ENCODE data around the gene SORL1.

SORL1 gene

GRCh38 chr11:121419836-121420235, 32.3 kb upstream of the SORL1 start:
- no peak for TF ChIP-seq CTCF (IDR thresholded peaks at IDR 0.05; ENCODE audit: control insufficient read depth, insufficient read depth, low read depth, low read length, missing control alignments)
- H3K4me3 ChIP-seq (ENCODE audit: control insufficient read depth, low read depth, low read length), result no peak overlapping the region
- DNase-seq (ENCODE audit: low read depth), result no peak

GRCh38 chr11:121420398-121420797, 31.7 kb upstream of the SORL1 start:
- no peak overlapping the region for H3K4me3 ChIP-seq (ENCODE audit: control insufficient read depth, low read depth, low read length)
- no peak for DNase-seq (ENCODE audit: low read depth)
- no peak for TF ChIP-seq CTCF (IDR thresholded peaks at IDR 0.05; ENCODE audit: control insufficient read depth, insufficient read depth, low read depth, low read length, missing control alignments)

- TF ChIP-seq CTCF (IDR thresholded peaks at IDR 0.05; ENCODE audit: control insufficient read depth, insufficient read depth, low read depth, low read length, missing control alignments), result no peak
- no peak for DNase-seq (ENCODE audit: low read depth)
Measured at GRCh38 chr11:121421149-121421901, 30.8 kb upstream of the SORL1 start.

GRCh38 chr11:121422675-121423074, 29.4 kb upstream of the SORL1 start:
- H3K4me3 ChIP-seq (ENCODE audit: control insufficient read depth, low read depth, low read length), result no peak overlapping the region
- no peak for TF ChIP-seq CTCF (IDR thresholded peaks at IDR 0.05; ENCODE audit: control insufficient read depth, insufficient read depth, low read depth, low read length, missing control alignments)
- DNase-seq (ENCODE audit: low read depth), result no peak

More at GRCh38 chr11:121421149-121421901, 30.8 kb upstream of the SORL1 start:
- no peak overlapping the region for H3K4me3 ChIP-seq (ENCODE audit: control insufficient read depth, low read depth, low read length)

- no peak for TF ChIP-seq CTCF (IDR thresholded peaks at IDR 0.05; ENCODE audit: control insufficient read depth, insufficient read depth, low read depth, low read length, missing control alignments)
- DNase-seq (ENCODE audit: low read depth), result no peak
- H3K4me3 ChIP-seq (ENCODE audit: control insufficient read depth, low read depth, low read length), result no peak overlapping the region
Measured at GRCh38 chr11:121425828-121426227, 26.3 kb upstream of the SORL1 start.

- no peak for TF ChIP-seq CTCF (IDR thresholded peaks at IDR 0.05; ENCODE audit: control insufficient read depth, insufficient read depth, low read depth, low read length, missing control alignments)
- DNase-seq (ENCODE audit: low read depth), result no peak
- H3K4me3 ChIP-seq (ENCODE audit: control insufficient read depth, low read depth, low read length), result no peak overlapping the region
Measured at GRCh38 chr11:121426476-121427399, 25.4 kb upstream of the SORL1 start.
